Muscle layer of duodenum (tissue), 2 donors: ENCODE measurements around the gene TMEM132E.

Experiments used
- H3K27ac ChIP-seq: one replicate; pipeline ENCODE4 v1.7.0; 2013; ENCODE audit warnings: mild to moderate bottlenecking, low read length
- H3K27me3 ChIP-seq: one replicate; pipeline ENCODE4 v1.7.0; 2013; ENCODE audit warnings: low read depth, mild to moderate bottlenecking, control low read depth, low read length
- H3K36me3 ChIP-seq, 2 donors: one replicate each; pipeline ENCODE4 v1.7.0; 2013; ENCODE audit warnings: low read length in 2 of 2, control low read depth in 1 of 2, mild to moderate bottlenecking in 1 of 2; ENCODE audit not compliant: insufficient read depth in 2 of 2, control insufficient read depth in 1 of 2
- H3K4me1 ChIP-seq, 2 donors: one replicate each; pipeline ENCODE4 v1.7.0; 2013; ENCODE audit warnings: low read length in 2 of 2, mild to moderate bottlenecking in 2 of 2, control low read depth in 1 of 2, moderate library complexity in 1 of 2; ENCODE audit not compliant: insufficient read depth in 2 of 2, control insufficient read depth in 1 of 2
- H3K4me3 ChIP-seq, 2 donors: one replicate each; pipeline ENCODE4 v1.7.0; 2013; ENCODE audit warnings: low read length in 2 of 2, low read depth in 1 of 2, mild to moderate bottlenecking in 1 of 2
- H3K9me3 ChIP-seq, 2 donors: one replicate each; pipeline ENCODE4 v1.7.0; 2013; ENCODE audit warnings: low read length in 2 of 2, control low read depth in 1 of 2, mild to moderate bottlenecking in 1 of 2; ENCODE audit not compliant: control insufficient read depth in 1 of 2
- donor health status: healthy.

TMEM132E gene

DNA sequence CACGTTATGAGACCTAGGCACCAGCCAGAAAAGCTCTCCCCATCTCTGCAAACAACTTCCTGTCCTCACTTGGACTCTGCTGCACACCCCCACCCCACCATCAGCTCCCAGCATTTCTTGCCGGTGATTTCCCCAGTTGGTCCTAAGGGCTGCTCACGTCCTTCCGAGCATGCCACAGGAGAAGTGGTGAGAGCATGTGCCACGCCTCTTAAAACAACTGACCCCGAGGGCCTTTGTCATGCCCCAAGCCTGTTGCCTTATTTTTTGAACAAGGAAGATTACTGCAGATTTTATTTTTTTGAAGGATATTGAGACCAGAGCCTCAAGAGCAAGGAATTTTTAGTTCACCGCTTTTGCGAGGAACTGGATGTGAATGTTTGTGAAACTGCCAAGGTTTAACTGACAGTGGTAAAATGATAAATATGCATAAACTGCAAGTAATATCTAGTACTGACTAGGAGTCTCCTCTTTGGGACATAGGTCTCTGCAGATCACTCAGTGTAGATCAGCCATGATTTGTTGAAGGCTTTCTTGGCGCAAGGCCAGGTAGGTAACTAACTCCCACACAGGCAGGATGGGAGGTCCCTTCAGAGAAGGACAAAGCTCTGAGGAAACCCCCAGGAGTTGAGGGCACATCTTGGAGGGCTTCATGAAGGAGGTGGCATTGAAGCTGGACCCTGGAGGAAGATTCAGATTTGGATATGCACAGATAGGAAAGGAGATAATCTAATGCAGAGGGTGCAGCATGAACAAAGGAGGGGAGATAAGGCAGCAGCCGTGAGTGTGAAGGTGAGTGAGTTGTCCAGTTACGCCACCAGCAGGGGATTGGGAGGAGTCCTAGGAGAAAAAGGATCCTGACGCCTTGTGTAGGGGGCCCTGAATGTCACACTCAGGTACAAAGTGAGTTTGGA, 44.7 kb downstream of the TMEM132E start:
- no peak overlapping the region for H3K27ac ChIP-seq
- no peaks in the 10 kb centered on the region for H3K36me3 ChIP-seq
- peaks cover 0 to 12% of the 10 kb centered on the region in 2 donors for H3K4me1 ChIP-seq
- H3K9me3 ChIP-seq = no peaks in the 10 kb centered on the region
- H3K27me3 ChIP-seq = peaks cover 25% of the 10 kb centered on the region
- no peak overlapping the region for H3K4me3 ChIP-seq

DNA sequence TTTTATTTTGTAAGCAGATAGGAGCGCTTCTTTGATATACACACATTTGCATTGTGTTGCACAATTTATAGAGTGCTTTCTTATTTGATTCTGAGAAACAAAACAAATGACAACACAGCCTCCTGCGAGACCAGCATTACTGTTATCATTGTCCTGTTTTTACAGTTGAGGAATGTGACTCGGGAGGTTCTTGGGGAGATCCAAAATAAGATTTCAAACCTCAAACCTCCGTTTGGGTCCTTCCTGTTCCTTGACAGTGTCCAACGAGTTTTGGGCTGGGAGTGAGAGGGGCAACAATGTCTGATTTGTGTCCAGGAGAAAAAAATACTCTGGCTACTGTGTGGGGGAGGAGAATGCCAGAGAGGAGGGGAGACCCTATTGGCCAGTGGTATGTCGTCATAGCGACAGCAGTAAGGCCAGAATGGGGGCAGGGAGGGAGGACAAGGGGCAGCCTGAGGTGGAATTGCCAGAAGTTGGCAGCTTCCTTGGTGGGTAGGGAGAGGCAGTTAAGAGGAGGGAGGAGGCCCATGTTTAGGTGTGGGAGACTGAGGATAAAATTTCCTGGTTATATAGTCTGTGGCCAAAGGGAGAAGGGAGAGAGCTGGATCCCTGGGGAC, 45.5 kb downstream of the TMEM132E start:
- no peaks in the 10 kb centered on the region for H3K36me3 ChIP-seq
- H3K27ac ChIP-seq = no peak overlapping the region
- H3K4me1 ChIP-seq = peaks cover 0 to 12% of the 10 kb centered on the region in 2 donors
- H3K9me3 ChIP-seq = no peaks in the 10 kb centered on the region
- H3K27me3 ChIP-seq = peaks cover 28% of the 10 kb centered on the region
- H3K4me3 ChIP-seq = no peak overlapping the region

DNA sequence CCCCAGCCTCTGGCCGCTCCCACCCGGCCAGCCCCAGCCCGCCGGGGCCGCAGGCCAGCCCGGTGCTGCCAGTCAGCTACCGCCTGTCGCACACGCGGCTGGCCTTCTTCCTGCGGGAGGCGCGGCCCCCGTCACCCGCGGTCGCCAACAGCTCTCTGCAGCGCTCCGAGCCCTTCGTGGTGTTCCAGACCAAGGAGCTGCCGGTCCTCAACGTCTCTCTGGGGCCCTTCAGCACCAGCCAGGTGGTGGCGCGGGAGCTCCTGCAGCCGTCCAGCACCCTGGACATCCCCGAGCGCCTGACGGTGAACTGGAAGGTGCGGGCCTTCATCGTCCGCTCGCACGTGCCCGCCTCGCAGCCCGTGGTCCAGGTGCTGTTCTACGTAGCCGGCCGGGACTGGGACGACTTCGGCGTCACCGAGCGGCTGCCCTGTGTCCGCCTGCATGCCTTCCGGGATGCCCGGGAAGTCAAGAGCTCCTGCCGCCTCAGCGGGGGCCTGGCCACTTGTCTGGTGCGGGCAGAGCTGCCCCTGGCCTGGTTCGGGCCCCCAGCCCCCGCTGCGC, 46.8 kb downstream of the TMEM132E start:
- Histone ChIP-seq H3K9me3 (no peaks in the 10 kb centered on the region), H3K4me1 (peaks cover 0 to 12% of the 10 kb centered on the region in 2 donors), H3K27me3 (peaks cover 28% of the 10 kb centered on the region), H3K4me3 (no peak overlapping the region), H3K36me3 (no peaks in the 10 kb centered on the region), H3K27ac (no peak overlapping the region)

DNA sequence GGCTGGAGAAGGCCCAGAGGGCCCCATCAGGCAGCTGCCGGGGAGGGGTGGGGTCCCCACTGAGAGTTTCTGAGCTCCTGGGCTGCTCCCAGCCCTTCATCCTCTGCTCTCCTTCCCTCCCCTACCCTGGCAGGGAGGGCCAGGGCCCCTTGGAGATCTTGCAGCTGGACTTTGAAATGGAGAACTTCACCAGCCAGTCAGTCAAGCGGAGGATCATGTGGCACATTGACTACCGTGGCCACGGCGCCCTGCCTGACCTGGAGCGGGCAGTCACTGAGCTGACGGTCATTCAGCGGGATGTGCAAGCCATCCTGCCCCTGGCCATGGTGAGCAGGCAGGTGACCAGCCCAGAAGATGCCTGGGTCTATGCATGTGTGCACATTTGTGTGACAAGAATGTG, 49.5 kb downstream of the TMEM132E start:
- Histone ChIP-seq H3K36me3 (no peaks in the 10 kb centered on the region), H3K4me3 (no peak overlapping the region), H3K4me1 (peaks cover 0 to 12% of the 10 kb centered on the region in 2 donors), H3K27ac (no peak overlapping the region), H3K27me3 (peaks cover 28% of the 10 kb centered on the region), H3K9me3 (no peaks in the 10 kb centered on the region)

DNA sequence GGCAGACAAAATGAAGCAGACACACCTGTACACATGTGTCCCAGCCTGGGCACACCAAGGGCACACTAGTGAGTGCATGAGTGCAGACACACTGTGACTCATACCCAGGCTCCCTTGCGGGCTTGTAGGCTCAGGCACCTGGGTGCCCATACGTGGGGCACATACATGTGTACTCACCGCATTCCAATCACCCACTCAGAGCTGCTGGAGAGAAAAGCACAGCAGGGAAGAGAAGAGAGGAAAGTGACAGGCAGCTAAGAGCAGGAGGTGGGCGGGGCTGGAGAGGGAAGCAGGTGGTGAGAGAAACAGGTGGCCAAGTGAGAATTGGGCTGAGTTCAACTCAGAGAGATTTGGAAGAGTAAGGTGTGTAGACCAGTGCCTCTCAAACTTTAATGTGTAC, 54.0 kb downstream of the TMEM132E start:
- Histone ChIP-seq H3K27ac (no peak overlapping the region), H3K27me3 (peaks cover 5% of the 10 kb centered on the region)

DNA sequence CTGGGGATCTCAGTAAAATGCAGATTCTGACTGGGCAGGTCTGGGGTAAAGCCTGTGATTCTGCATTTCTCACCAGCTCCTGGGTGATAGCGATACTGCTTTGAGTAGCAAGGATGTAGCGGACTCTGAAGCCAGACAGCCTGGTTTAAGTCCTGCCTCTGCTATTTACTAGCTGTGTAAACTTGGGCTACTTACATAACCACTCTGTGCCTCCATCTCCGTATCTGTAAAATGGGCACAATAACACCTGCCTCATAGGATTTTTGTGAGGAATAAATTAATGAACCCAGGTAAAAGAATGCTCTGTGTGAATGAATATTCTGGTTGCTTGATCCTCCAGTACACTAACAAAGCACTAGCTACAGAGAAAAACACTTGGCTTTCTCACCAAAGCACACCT, 54.4 kb downstream of the TMEM132E start:
- peaks cover 0 to 10% of the 10 kb centered on the region in 2 donors for H3K4me1 ChIP-seq
- no peak overlapping the region for H3K4me3 ChIP-seq
- H3K36me3 ChIP-seq = no peaks in the 10 kb centered on the region
- no peaks in the 10 kb centered on the region for H3K9me3 ChIP-seq
- no peak overlapping the region for H3K27ac ChIP-seq
- peaks cover 9% of the 10 kb centered on the region for H3K27me3 ChIP-seq

More for the DNA sequence above, 54.0 kb downstream of the TMEM132E start:
- Histone ChIP-seq H3K4me3 (no peak overlapping the region), H3K4me1 (peaks cover 0 to 7% of the 10 kb centered on the region in 2 donors), H3K36me3 (no peaks in the 10 kb centered on the region), H3K9me3 (no peaks in the 10 kb centered on the region)

DNA sequence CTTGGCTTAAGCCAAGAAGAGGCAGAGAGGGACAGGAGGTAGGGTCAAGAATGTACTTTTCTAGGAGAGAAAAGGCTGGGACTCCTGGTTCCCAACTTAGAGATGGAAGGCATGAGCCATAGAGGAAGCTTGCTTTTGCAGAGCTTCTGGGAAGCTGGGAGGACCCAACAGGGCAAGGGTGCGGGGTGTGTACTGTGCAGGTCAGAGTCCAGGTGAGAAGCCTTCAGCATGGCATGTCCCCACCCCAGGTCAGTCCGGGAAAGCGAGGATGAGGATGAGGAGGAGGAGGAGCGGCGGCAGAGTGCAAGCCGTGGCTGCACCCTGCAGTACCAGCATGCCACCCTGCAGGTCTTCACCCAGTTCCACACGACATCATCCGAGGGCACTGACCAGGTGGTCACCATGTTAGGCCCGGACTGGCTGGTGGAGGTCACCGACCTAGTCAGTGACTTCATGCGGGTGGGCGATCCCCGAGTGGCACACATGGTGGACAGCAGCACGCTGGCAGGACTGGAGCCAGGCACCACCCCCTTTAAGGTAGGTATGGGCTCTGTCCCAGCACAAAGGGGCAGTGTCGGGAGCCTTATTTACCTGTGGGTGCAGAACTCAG, 55.3 kb downstream of the TMEM132E start:
- no peaks in the 10 kb centered on the region for H3K36me3 ChIP-seq
- H3K27ac ChIP-seq = no peak overlapping the region
- no peak overlapping the region for H3K4me3 ChIP-seq
- H3K9me3 ChIP-seq = no peaks in the 10 kb centered on the region
- H3K27me3 ChIP-seq = peaks cover 4% of the 10 kb centered on the region
- peaks cover 0 to 10% of the 10 kb centered on the region in 2 donors for H3K4me1 ChIP-seq

DNA sequence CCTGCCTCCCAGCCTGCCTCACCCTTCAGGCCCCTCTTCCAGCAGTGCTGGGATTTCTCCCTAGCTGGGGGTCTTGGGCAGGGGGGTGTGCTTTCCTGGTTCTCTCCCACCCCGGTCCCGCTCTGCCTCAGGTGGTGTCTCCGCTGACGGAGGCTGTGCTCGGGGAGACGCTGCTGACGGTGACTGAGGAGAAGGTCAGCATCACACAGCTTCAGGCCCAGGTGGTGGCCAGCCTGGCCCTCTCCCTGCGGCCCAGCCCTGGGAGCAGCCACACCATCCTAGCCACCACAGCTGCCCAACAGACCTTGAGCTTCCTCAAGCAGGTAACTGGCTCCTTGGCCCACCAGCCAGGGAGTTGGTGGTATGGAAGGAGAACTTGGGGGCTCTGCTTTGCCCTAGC, 56.5 kb downstream of the TMEM132E start:
- Histone ChIP-seq H3K4me3 (no peak overlapping the region), H3K9me3 (no peaks in the 10 kb centered on the region), H3K27me3 (peaks cover 4% of the 10 kb centered on the region), H3K27ac (no peak overlapping the region), H3K36me3 (no peaks in the 10 kb centered on the region), H3K4me1 (peaks cover 0 to 10% of the 10 kb centered on the region in 2 donors)

DNA sequence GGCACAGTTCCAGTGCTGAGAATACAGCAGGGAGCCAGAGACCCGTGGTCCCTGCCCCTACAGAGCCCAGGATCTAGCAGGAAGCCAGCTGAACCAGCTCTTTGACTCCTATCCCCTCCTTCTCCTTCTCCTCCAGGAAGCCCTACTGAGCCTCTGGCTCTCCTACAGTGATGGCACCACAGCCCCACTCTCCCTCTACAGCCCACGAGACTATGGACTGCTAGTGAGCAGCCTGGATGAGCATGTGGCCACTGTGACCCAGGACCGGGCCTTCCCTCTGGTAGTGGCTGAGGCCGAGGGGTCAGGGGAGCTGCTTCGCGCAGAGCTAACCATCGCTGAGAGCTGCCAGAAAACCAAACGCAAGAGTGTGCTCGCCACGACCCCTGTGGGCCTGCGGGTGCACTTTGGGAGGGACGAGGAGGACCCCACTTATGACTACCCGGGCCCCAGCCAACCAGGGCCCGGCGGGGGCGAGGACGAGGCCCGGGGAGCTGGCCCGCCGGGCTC, 57.7 kb downstream of the TMEM132E start:
- no peaks in the 10 kb centered on the region for H3K36me3 ChIP-seq
- H3K27me3 ChIP-seq = peaks cover 4% of the 10 kb centered on the region
- H3K4me1 ChIP-seq = peaks cover 0 to 10% of the 10 kb centered on the region in 2 donors
- no peaks in the 10 kb centered on the region for H3K9me3 ChIP-seq
- no peak overlapping the region for H3K4me3 ChIP-seq
- no peak overlapping the region for H3K27ac ChIP-seq

DNA sequence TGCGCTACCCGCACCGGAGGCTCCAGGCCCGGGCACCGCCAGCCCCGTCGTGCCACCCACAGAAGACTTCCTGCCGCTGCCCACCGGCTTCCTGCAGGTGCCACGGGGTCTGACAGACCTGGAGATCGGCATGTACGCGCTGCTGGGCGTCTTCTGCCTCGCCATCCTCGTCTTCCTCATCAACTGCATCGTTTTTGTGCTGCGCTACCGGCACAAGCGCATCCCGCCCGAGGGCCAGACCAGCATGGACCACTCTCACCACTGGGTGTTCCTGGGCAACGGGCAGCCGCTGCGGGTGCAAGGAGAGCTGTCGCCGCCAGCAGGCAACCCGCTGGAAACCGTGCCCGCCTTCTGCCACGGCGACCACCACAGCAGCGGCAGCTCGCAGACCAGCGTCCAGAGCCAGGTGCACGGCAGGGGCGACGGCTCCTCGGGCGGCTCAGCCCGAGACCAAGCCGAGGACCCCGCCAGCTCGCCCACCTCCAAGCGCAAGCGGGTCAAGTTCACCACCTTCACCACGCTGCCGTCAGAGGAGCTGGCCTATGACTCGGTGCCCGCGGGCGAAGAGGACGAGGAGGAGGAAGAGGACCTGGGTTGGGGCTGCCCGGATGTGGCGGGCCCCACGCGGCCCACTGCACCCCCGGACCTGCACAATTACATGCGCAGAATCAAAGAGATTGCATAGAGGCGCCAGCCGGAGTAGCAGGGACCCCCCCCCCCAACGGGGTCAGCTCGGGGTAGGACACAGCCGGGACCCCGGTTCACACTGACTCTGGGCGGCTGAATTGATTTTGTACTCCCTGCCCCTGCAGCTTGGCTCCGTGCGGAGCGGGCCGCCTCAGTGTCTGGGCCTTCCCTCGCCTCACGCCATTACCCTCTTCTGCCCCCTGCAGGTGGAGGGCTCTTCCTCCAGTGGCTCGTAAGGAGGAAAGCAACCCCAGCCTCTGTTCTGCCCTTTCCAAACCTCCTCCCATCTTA, 58.5 kb downstream of the TMEM132E start:
- Histone ChIP-seq H3K4me3 (peak overlapping the region; percentile 30 to 58), H3K27ac (no peak overlapping the region), H3K4me1 (peaks cover 0 to 10% of the 10 kb centered on the region in 2 donors), H3K9me3 (no peaks in the 10 kb centered on the region), H3K36me3 (no peaks in the 10 kb centered on the region), H3K27me3 (peaks cover 4% of the 10 kb centered on the region)
